ENCODE data around the gene DLX2. TPM values are rescaled to one million over a fixed set of nuclear protein-coding genes. Genes with fewer than 3 reads are reported as not detected.

DLX2 gene
- total RNA-seq, 1 donor from 2014 or later, result not detected

DNA sequence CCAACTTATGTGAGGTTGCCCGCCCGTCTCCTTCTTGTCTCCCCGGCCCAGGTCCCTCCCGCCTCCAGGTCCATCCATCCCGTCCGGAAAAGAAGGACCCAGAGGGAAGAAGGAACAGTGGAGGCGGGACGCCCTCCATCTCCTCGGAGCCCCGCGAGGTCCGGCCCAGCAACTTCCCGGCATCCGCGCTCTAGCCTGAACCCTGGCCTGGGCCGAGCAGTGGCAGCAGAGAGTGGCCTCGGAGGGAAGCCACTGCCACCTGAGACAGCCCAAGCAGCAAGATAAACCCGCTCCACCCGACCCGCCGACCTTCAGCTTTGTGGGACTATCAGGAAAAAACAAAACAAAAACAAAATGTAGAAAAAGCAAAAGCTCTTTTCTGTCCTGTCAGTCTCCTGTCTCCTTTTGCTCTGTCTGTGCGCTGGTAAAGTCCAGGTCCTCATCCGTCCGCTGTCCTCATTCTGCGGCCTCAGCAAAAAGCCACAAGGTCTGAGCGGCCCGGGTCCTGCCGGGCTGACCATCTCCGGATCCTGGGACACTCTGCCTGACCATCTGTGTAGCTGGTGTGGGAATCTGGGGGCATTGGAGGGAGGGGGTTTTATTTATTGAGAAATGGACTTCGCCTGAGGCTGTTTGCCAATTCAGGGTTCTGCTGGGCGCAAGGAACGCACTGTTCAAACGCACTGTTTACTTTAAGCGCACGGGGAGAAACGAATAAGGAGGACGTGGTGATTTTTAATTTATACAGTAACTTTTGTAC, 14.3 kb downstream of the DLX2 start:
- H3K4me1 Mint-ChIP-seq (ENCODE audit: low read depth), result peaks cover 49% of the 10 kb centered on the region
- peaks cover 91% of the 10 kb centered on the region for H3K27me3 Mint-ChIP-seq (ENCODE audit: insufficient read depth)
- no peak for DNase-seq (ENCODE audit: low spot score)
- no peak overlapping the region for H3K4me3 Mint-ChIP-seq
- H3K9me3 Mint-ChIP-seq, result no peaks in the 10 kb centered on the region
- intact Hi-C loops (cut with micrococcal nuclease), result loop anchor here (5.0 kb wide), 1 partner anchor 381 kb away; no protein-coding TSS in a partner anchor
- H3K36me3 Mint-ChIP-seq (ENCODE audit: low read depth), result peaks cover 1% of the 10 kb centered on the region
- H3K27ac Mint-ChIP-seq, result peak overlapping the region; percentile 92

DNA sequence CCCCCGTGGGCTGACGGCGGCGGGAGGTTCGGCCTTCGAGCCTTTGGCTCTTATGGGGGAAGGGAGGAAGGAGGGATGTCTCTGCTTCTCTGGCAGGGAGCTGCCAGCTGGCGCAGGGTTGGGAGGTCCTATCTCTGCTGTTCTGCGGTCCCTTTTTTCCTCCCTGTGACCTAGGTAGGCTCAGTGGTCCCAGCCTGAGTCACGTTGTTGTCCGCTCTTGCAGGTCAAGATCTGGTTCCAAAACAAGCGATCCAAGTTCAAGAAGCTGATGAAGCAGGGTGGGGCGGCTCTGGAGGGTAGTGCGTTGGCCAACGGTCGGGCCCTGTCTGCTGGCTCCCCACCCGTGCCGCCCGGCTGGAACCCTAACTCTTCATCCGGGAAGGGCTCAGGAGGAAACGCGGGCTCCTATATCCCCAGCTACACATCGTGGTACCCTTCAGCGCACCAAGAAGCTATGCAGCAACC, 14.9 kb downstream of the DLX2 start:
- H3K4me3 Mint-ChIP-seq, result no peak overlapping the region
- peak overlapping the region; percentile 92 for H3K27ac Mint-ChIP-seq
- no peaks in the 10 kb centered on the region for H3K9me3 Mint-ChIP-seq
- H3K27me3 Mint-ChIP-seq (ENCODE audit: insufficient read depth), result peaks cover 90% of the 10 kb centered on the region
- intact Hi-C loops (cut with micrococcal nuclease), result loop anchor here (5.0 kb wide), 1 partner anchor 381 kb away; no protein-coding TSS in a partner anchor
- no peak for DNase-seq (ENCODE audit: low spot score)
- H3K4me1 Mint-ChIP-seq (ENCODE audit: low read depth), result peaks cover 48% of the 10 kb centered on the region
- H3K36me3 Mint-ChIP-seq (ENCODE audit: low read depth), result peaks cover 1% of the 10 kb centered on the region

DNA sequence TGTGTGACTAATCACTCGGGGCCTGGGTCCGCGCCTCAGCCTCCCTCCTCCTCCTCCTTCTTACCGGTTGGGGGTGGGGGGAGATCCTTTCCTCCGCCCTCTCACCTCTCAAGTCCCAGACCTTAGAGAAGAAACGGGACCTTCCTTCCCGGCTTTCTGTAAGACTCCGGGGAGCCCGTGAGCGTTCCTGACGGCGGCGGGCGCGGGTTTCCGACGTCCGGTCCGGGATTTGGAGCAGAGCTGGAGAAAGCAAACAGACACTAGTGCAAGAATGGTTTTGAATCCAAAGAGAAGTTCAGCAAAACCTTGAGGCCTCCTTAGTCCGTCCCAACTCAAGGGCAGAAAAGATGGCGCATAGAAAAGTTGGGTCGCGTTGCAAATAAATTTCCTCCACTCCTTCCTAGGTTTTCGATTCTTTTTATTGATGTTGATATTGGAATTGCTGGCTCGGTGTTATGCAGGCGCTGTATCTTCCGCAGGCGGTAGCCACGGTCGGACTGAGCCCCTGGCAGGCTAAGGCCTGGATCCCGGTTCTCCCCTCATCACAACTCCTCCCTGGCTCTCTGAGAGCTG, 15.4 kb downstream of the DLX2 start:
- H3K36me3 Mint-ChIP-seq (ENCODE audit: low read depth), result peaks cover 1% of the 10 kb centered on the region
- intact Hi-C loops (cut with micrococcal nuclease), result loop anchor here (5.0 kb wide), 1 partner anchor 380 kb away; no protein-coding TSS in a partner anchor
- H3K27me3 Mint-ChIP-seq (ENCODE audit: insufficient read depth), result peaks cover 90% of the 10 kb centered on the region
- DNase-seq (ENCODE audit: low spot score), result no peak
- H3K27ac Mint-ChIP-seq, result peak overlapping the region; percentile 92
- peaks cover 45% of the 10 kb centered on the region for H3K4me1 Mint-ChIP-seq (ENCODE audit: low read depth)
- no peak overlapping the region for H3K4me3 Mint-ChIP-seq
- no peaks in the 10 kb centered on the region for H3K9me3 Mint-ChIP-seq

DNA sequence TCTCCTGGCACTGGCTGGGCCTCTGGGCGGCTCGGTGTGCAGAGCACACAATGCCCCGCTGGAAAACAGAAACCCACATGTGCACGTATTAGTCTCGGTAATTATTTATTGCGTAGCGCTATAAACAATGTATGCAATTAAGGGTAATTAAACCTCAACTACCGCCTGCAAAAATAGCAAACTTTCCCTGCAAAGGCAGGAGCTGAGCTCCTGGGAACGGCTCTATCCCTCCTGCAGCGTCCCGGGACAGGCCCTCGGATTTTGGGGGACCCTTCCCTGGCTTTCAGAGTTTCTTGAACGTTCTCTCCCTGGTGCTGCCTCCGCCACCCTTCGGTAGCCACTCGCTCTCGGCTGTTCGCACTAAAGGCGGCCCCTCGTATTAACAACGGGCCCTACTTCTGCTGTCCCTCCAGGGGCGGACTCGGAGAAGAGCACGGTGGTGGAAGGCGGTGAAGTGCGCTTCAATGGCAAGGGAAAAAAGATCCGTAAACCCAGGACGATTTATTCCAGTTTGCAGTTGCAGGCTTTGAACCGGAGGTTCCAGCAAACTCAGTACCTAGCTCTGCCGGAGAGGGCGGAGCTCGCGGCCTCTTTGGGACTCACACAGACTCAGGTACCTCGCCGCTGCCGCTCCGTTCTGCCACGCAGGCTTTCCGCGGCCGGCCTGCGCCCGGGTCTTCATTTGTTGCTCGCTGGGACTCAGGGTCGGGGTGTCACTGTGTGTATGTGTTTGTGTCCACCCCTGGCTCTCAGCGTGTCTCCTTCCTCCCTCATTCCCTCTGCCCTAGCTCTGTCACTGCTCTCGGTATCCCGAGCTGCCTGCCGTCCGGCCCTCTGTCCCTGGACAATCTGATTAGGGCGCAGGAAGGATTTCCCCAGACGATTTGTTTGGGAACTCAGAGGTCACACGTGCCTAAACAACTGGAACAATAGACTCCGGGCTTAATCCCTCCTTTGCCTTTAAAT, 16.2 kb downstream of the DLX2 start:
- Mint-ChIP-seq H3K27me3 (ENCODE audit: insufficient read depth) (peaks cover 90% of the 10 kb centered on the region), H3K27ac (peak overlapping the region; percentile 92), H3K4me3 (peak overlapping the region; percentile 30), H3K9me3 (no peaks in the 10 kb centered on the region), H3K4me1 (ENCODE audit: low read depth) (peaks cover 45% of the 10 kb centered on the region), H3K36me3 (ENCODE audit: low read depth) (peaks cover 1% of the 10 kb centered on the region)
- intact Hi-C loops (cut with micrococcal nuclease), result loop anchor here (5.0 kb wide), 1 partner anchor 379 kb away; no protein-coding TSS in a partner anchor
- no peak for DNase-seq (ENCODE audit: low spot score)

DNA sequence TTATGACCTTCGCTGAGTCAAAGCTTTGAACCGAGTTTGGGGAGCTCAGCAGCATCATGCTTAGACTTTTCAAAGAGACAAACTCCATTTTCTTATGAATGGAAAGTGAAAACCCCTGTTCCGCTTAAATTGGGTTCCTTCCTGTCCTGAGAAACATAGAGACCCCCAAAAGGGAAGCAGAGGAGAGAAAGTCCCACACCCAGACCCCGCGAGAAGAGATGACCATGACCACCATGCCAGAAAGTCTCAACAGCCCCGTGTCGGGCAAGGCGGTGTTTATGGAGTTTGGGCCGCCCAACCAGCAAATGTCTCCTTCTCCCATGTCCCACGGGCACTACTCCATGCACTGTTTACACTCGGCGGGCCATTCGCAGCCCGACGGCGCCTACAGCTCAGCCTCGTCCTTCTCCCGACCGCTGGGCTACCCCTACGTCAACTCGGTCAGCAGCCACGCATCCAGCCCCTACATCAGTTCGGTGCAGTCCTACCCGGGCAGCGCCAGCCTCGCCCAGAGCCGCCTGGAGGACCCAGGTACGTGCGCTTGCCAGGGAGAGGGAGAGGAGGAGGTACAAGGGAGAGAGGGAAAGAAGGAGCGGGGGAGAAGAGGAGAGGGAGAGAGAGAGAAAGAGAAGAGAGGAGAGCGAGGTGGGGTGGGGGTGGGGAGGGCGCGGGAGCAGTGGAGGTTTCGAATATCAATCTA, 17.1 kb downstream of the DLX2 start, which contains the start of gene DLX1:
Gene DLX1, plus strand, starts transcription at position 48 of the 700 bp plus-strand sequence. Its CDS starts 171 bp downstream, at position 219.
- no peak for DNase-seq (ENCODE audit: low spot score)
- H3K9me3 Mint-ChIP-seq, result no peaks in the 10 kb centered on the region
- peaks cover 1% of the 10 kb centered on the region for H3K36me3 Mint-ChIP-seq (ENCODE audit: low read depth)
- peak within 1 kb of the TSS; percentile 67 for H3K4me3 Mint-ChIP-seq
- peaks cover 45% of the 10 kb centered on the region for H3K4me1 Mint-ChIP-seq (ENCODE audit: low read depth)
- peaks cover 89% of the 10 kb centered on the region for H3K27me3 Mint-ChIP-seq (ENCODE audit: insufficient read depth)
- peak within 1 kb of the TSS; percentile 75 for H3K27ac Mint-ChIP-seq
- intact Hi-C loops (cut with micrococcal nuclease), result loop anchor here (1.0 to 5.0 kb wide), 2 partner anchors 10 to 378 kb away; no protein-coding TSS in a partner anchor

DNA sequence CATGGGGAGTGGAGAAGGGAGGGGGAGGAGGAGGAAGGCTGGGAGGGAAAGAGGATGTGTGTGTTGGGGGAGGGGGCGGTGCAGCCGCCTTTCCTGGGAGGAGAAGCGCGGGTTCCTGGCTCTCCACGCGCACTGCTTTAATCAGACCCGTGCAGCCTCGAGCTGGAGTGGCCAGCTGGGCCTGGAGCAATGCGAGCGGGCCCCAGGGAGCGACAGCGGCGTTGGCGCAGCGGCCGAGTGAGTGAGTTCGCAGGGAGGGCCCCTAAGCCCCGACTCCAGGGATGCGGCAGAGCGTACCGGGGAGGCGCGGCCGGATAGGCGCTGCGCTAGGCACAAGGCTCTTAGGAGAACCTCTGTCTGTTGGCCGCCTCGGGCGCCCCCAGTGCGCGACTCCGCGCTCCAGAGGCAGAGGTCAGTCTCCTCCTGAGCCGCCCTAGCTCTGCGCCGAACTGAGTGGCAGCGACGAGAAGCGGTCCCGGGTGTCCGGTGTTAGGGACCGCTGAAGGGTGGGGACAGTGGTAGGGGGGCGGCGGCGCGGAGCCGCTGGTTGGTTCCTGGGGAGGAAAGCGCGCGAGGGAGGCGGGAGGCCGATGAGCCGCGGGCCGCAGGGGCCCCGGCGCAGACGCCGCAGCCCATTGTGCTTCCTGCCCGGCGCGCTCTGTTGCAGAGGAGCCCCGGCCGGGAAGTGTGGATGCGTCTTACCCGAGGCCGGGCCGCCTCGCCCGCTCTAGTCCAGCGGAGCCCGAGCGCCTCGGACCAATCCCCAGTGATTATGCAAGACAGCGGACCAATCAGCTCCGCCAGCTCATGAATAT, 17.8 kb downstream of the DLX2 start:
- Mint-ChIP-seq H3K27ac (peak overlapping the region; percentile 75), H3K36me3 (ENCODE audit: low read depth) (peaks cover 1% of the 10 kb centered on the region), H3K4me3 (peak overlapping the region; percentile 67), H3K4me1 (ENCODE audit: low read depth) (peaks cover 50% of the 10 kb centered on the region), H3K9me3 (no peaks in the 10 kb centered on the region), H3K27me3 (ENCODE audit: insufficient read depth) (peaks cover 89% of the 10 kb centered on the region)
- no peak for DNase-seq (ENCODE audit: low spot score)
- intact Hi-C loops (cut with micrococcal nuclease), result loop anchor here (1.0 to 5.0 kb wide), 4 partner anchors 10 to 1268 kb away; partner anchors contain the start of genes DLX2 and GAD1

DNA sequence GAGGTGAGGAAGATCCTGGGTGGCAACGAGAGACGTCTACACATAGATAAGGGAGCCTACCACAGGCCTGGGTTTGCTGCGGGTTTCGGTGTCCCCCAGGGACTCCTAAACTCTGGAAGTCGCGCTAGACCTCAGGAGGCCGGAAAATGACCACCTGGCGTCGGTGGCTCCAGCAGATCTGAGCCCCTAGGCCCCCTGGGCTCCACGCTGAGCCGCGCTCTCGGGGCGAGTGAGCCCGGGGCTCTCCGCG, 18.4 kb downstream of the DLX2 start:
- H3K4me3 Mint-ChIP-seq, result peak overlapping the region; percentile 67
- no peak for DNase-seq (ENCODE audit: low spot score)
- peaks cover 1% of the 10 kb centered on the region for H3K36me3 Mint-ChIP-seq (ENCODE audit: low read depth)
- peaks cover 50% of the 10 kb centered on the region for H3K4me1 Mint-ChIP-seq (ENCODE audit: low read depth)
- H3K27me3 Mint-ChIP-seq (ENCODE audit: insufficient read depth), result peaks cover 88% of the 10 kb centered on the region
- peak overlapping the region; percentile 75 for H3K27ac Mint-ChIP-seq
- H3K9me3 Mint-ChIP-seq, result no peaks in the 10 kb centered on the region
- intact Hi-C loops (cut with micrococcal nuclease), result loop anchor here (1.0 to 5.0 kb wide), 2 partner anchors 18 to 1267 kb away; partner anchors contain the start of genes DLX2 and GAD1

DNA sequence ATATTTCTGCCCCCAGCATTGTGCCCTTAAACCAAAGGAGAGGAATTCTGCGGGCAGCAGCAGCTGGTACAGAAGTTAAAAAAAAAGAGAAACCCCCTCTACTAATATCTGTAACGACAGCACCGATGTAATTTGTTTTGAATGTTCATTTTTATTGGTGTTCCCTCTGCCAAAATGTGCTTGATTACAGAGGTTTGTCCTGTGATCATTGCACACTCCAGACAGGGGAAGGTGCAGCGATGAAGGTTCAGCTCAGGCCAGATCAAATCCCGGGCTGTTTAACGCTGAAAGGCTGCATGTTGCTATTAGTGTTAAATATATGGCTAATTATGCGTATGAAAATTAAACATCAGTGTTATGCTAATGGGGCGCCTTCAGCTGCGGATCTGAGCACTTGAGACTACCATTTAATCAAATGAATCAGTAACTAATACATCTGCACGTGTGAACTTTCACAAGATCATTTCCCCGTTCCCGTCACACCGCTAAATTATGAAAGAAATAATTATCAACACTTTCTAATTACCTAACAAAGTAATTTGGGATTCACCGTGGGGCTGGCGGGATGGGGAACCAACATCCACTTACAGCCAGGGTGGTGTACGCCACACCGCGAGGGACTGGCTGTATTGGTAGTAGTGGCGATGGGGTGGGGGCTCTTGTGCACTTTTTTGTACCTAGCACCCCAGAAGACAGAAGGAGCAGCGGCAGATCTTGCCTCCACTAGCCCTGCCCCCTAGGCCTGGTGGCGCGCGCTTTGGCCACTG, 18.9 kb downstream of the DLX2 start:
- DNase-seq (ENCODE audit: low spot score), result no peak
- Mint-ChIP-seq H3K4me3 (peak overlapping the region; percentile 67), H3K4me1 (ENCODE audit: low read depth) (peaks cover 50% of the 10 kb centered on the region), H3K9me3 (no peaks in the 10 kb centered on the region), H3K27me3 (ENCODE audit: insufficient read depth) (peaks cover 90% of the 10 kb centered on the region), H3K27ac (peak overlapping the region; percentile 75), H3K36me3 (ENCODE audit: low read depth) (peaks cover 1% of the 10 kb centered on the region)
- intact Hi-C loops (cut with micrococcal nuclease), result loop anchor here (1.0 to 5.0 kb wide), 3 partner anchors 18 to 1365 kb away; partner anchors contain the start of genes DLX2 and GAD1

DNA sequence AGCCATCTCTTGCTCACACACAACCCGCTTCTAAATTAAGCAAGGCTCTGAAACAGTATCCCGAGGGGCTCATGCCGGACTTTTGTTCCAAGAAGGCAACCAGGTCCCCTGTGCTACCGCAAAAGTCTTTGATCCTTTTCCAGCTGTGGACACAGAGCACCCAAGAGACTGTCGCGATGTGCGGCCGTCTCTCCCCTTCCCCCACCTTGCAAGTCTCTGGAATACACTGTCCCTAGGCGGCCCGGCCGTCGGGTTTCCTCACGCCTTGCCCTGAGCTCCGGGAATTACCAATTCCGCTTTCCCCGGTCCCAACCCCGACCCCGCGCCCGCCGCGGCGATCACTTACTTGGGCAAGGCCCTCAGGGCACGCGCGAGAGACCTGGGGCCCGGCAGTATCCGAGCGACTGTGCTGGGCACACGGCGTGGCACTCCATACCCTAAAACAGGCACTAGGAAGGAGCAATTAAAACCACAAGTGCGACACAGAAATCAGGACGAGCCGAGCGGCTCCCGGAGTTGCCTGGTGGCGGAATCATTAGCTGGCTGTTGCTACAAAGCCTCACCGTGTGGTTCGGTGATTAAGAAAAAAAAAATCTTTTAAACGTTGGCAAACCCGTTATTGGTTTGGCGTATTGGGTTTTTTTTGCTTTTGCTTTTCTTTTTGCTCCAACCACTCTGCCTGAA, 19.6 kb downstream of the DLX2 start:
- H3K27ac Mint-ChIP-seq, result peak overlapping the region; percentile 75
- H3K9me3 Mint-ChIP-seq, result no peaks in the 10 kb centered on the region
- H3K4me3 Mint-ChIP-seq, result peak overlapping the region; percentile 67
- intact Hi-C loops (cut with micrococcal nuclease), result loop anchor here (2.0 to 5.0 kb wide), 2 partner anchors 1266 to 1364 kb away; partner anchors contain the start of gene GAD1
- H3K36me3 Mint-ChIP-seq (ENCODE audit: low read depth), result peaks cover 1% of the 10 kb centered on the region
- peaks cover 89% of the 10 kb centered on the region for H3K27me3 Mint-ChIP-seq (ENCODE audit: insufficient read depth)
- peaks cover 43% of the 10 kb centered on the region for H3K4me1 Mint-ChIP-seq (ENCODE audit: low read depth)
- DNase-seq (ENCODE audit: low spot score), result no peak

DNA sequence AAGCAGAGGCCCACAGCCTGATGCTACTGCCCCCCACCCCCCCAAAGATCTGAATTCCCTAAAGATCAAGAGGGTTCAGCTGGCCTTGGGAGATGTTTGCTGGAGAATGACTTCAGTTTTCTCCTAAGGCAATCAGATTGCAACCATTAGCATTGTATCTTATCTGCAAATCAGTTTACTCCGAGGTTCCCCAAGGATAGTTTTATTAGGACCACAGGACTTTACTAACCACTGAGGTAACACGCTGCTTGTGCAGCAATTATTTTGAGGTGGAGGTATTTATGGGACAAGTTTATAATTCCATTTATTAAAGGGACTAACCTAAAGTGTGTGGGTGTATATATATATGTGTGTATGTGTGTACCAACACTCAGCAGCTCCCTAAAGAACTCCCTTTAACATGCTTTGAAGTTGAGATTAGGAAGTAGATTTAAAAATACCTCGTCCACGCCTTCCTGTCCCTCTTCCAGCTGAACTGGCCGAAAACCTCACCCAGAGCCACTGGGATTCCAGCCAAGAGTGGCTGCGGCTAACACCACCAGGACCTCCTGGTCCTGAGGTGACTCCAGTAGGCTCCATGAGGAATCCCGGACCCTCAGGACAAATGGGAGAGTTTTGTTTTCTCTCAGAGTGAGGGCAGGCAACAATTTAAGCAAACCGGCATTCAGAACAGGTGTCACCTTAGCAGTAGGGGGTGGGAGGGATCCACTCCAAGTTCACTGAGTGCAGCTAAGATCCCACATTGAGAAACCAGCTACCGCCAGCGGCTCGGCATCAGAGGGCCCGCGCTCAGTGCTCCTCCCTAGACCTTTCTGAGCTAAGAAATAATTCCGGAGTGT, 20.4 kb downstream of the DLX2 start:
- no peak overlapping the region for H3K4me3 Mint-ChIP-seq
- peak overlapping the region; percentile 63 for H3K27ac Mint-ChIP-seq
- DNase-seq (ENCODE audit: low spot score), result no peak
- peaks cover 36% of the 10 kb centered on the region for H3K4me1 Mint-ChIP-seq (ENCODE audit: low read depth)
- peaks cover 85% of the 10 kb centered on the region for H3K27me3 Mint-ChIP-seq (ENCODE audit: insufficient read depth)
- H3K9me3 Mint-ChIP-seq, result no peaks in the 10 kb centered on the region
- no peaks in the 10 kb centered on the region for H3K36me3 Mint-ChIP-seq (ENCODE audit: low read depth)
- intact Hi-C loops (cut with micrococcal nuclease), result loop anchor here (2.0 to 5.0 kb wide), 2 partner anchors 1265 to 1364 kb away; partner anchors contain the start of gene GAD1

Measured in activated T-helper 1 cell treated with anti-CD3 and anti-CD28 coated beads, Interleukin-12 subunit alpha, Interleukin-12 subunit beta, Interleukin-2, Interleukin-4 antibody, amounts not matched to agents 30 ng/mL and 10 ng/mL and 1 ng/mL, durations not matched to agents 14 hours and 24 hours and 36 hours (primary cell).